GM19463 (cell line): ENCODE results near the gene KCND1.
"Not testable (repeated sequence)": the region's sequence is repeated elsewhere in the genome, so short reads cannot be mapped to it uniquely, and the experiment has no call there.

ENCODE experiments used
- ATAC-seq: cut with Tn5 transposase; IDR thresholded peaks from one replicate; pipeline ENCODE4 v1.9.1; 2021; ENCODE audit warnings: mild to moderate bottlenecking, moderate library complexity; ENCODE audit not compliant: unreplicated experiment

Gene KCND1

GRCh38 chrX:48971249-48972219 lies at the start of gene KCND1:
TSS of gene KCND1 (minus strand) at chrX:48971844. CDS start at chrX:48970271, 1,573 bp downstream.
- ATAC-seq: no peak

- no peak for ATAC-seq
These were observed 48.1 kb upstream of the KCND1 start for GRCh38 chrX:49019599-49020249.

- ATAC-seq: no peak
These were observed 47.4 kb upstream of the KCND1 start for GRCh38 chrX:49019050-49019449.

GRCh38 chrX:49003696-49004095 lies 32.1 kb upstream of the KCND1 start:
- ATAC-seq: no peak

- peak; percentile 69 for ATAC-seq
These were observed 30.7 kb upstream of the KCND1 start, which contains the start of gene GRIPAP1 for GRCh38 chrX:49002091-49002935. TSS of gene GRIPAP1 (minus strand) at chrX:49002264. CDS start at chrX:49002229, 35 bp downstream.

GRCh38 chrX:49001521-49002090 lies 30.0 kb upstream of the KCND1 start:
- ATAC-seq: peak; percentile 32

GRCh38 chrX:49000636-49001035 lies 29.0 kb upstream of the KCND1 start:
- no peak for ATAC-seq

- ATAC-seq: no peak
These were observed 27.4 kb upstream of the KCND1 start for GRCh38 chrX:48999030-48999429.

GRCh38 chrX:48998391-48998790 lies 26.7 kb upstream of the KCND1 start:
- ATAC-seq: no peak

- no peak for ATAC-seq
These were observed 26.2 kb upstream of the KCND1 start for GRCh38 chrX:48997865-48998264.

- ATAC-seq: no peak
These were observed 25.8 kb upstream of the KCND1 start for GRCh38 chrX:48997455-48997854.

GRCh38 chrX:48996969-48997368 lies 25.3 kb upstream of the KCND1 start:
- ATAC-seq: no peak

GRCh38 chrX:48992341-48992740 lies 20.7 kb upstream of the KCND1 start:
- ATAC-seq: no peak

- no peak for ATAC-seq
These were observed 17.8 kb upstream of the KCND1 start for GRCh38 chrX:48989483-48989882.

GRCh38 chrX:48983896-48984295 lies 12.3 kb upstream of the KCND1 start:
- no peak for ATAC-seq

- ATAC-seq: no peak
These were observed 11.4 kb upstream of the KCND1 start for GRCh38 chrX:48983081-48983480.

- ATAC-seq: no peak
These were observed 9.5 kb upstream of the KCND1 start for GRCh38 chrX:48981178-48981577.

- not testable (repeated sequence) for ATAC-seq
These were observed 8.7 kb upstream of the KCND1 start for GRCh38 chrX:48980341-48980740.

- ATAC-seq: no peak
These were observed 6.6 kb upstream of the KCND1 start for GRCh38 chrX:48978226-48978625.

- ATAC-seq: no peak
These were observed 4.4 kb upstream of the KCND1 start for GRCh38 chrX:48976086-48976485.

GRCh38 chrX:48975541-48975940 lies 3.9 kb upstream of the KCND1 start:
- no peak for ATAC-seq
